PC-9 (cell line): ENCODE measurements around the gene KRT34. TPM values are rescaled to one million over a fixed set of nuclear protein-coding genes. Genes with fewer than 3 reads are reported as not detected.
"Not testable (repeated sequence)": the region's sequence is repeated elsewhere in the genome, so short reads cannot be mapped to it uniquely, and the experiment has no call there.

Experiments used
- BruUV-seq: library from RNA; stranded (reverse); fragments of 400-500 nt; replicated peaks from 2 replicates; lab custom pipeline; 2021; lab: Mats Ljungman, UMichigan
- CTCF ChIA-PET: fragments of 300-600 bp; sonication (Branson Sonifier 250); formaldehyde crosslinking; loops from one replicate; lab custom pipeline; 2022; ENCODE audit warnings: antibody characterized with exemption; lab: Charles Lee
- POLR2A ChIA-PET: fragments of 300-600 bp; sonication (Branson Sonifier 250); formaldehyde crosslinking; loops from one replicate; lab custom pipeline; 2022; ENCODE audit warnings: antibody characterized with exemption; ENCODE audit not compliant: unreplicated experiment; lab: Charles Lee
- DNase-seq, 2 experiments: peaks; one replicate each; pipeline versions ENCODE4 v3.0.0 to v3.0.0-alpha.2; 2015 to 2022; ENCODE audit warnings: mixed read lengths in 1 of 2
- H2AFZ ChIP-seq: fragments of 200-600 bp; sonication (generic); 2 replicates; pipeline ENCODE4 v1.8.1; 2017; ENCODE audit warnings: antibody characterized with exemption
- H3F3A ChIP-seq: fragments of 200-600 bp; sonication (generic); 2 replicates; pipeline ENCODE4 v1.8.1; 2017; ENCODE audit warnings: antibody characterized with exemption, mild to moderate bottlenecking, low read depth; ENCODE audit not compliant: insufficient read depth
- H3K27ac ChIP-seq: fragments of 200-600 bp; sonication (generic); 2 replicates; pipeline ENCODE4 v1.6.1; 2016; ENCODE audit warnings: mixed run types
- H3K27me3 ChIP-seq: fragments of 200-600 bp; sonication (generic); 2 replicates; pipeline ENCODE4 v1.6.1; 2016; ENCODE audit warnings: low read depth, mixed run types; ENCODE audit not compliant: insufficient read depth
- H3K36me3 ChIP-seq: fragments of 200-600 bp; sonication (generic); 2 replicates; pipeline ENCODE4 v1.6.1; 2016; ENCODE audit warnings: low read depth, mixed run types
- H3K4me1 ChIP-seq: fragments of 200-600 bp; sonication (generic); replicated peaks from 2 replicates; pipeline ENCODE4 v1.6.1; 2016; ENCODE audit warnings: mixed run types; ENCODE audit not compliant: insufficient read depth
- H3K4me2 ChIP-seq: fragments of 200-600 bp; sonication (generic); 2 replicates; pipeline ENCODE4 v1.6.1; 2017; ENCODE audit warnings: mixed run types
- H3K4me3 ChIP-seq: fragments of 200-600 bp; sonication (generic); 2 replicates; pipeline ENCODE4 v1.6.1; 2016; ENCODE audit warnings: mixed run types
- H3K79me2 ChIP-seq: fragments of 200-600 bp; sonication (generic); 2 replicates; pipeline ENCODE4 v1.6.1; 2017; ENCODE audit warnings: low read depth, mixed run types
- H3K9me2 ChIP-seq: fragments of 200-600 bp; sonication (generic); 2 replicates; pipeline ENCODE4 v1.8.1; 2017; ENCODE audit warnings: mild to moderate bottlenecking; ENCODE audit not compliant: insufficient read depth
- H3K9me3 ChIP-seq: fragments of 200-600 bp; sonication (generic); 2 replicates; pipeline ENCODE4 v1.8.1; 2016; ENCODE audit warnings: low read depth; ENCODE audit not compliant: insufficient read depth
- H4K20me1 ChIP-seq: fragments of 200-600 bp; sonication (generic); 2 replicates; pipeline ENCODE4 v1.8.1; 2017; ENCODE audit not compliant: insufficient read depth
- EZH2 ChIP-seq: fragments of 200-600 bp; sonication (generic); IDR thresholded peaks from 2 replicates; pipeline ENCODE4 v1.8.0; 2017; ENCODE audit warnings: antibody characterized with exemption, low read depth
- intact Hi-C: fragments of 100-400 bp; cut with micrococcal nuclease; formaldehyde crosslinking; loops from one replicate; pipeline ENCODE4 v1.10.0; 2022; ENCODE audit not compliant: unreplicated experiment
- total RNA-seq: library from RNA; stranded (reverse); gene quantifications from 2 replicates; pipeline ENCODE4 v1.2.3, GENCODE V29; 2021
- TF ChIP-seq, protein P1 (sequence below): fragments of 200-600 bp; sonication (generic); conservative IDR thresholded peaks from 2 replicates; pipeline ENCODE4 v1.6.1; 2017; ENCODE audit warnings: mixed run types, antibody characterized with exemption, mild to moderate bottlenecking, moderate library complexity

KRT34 gene
- total RNA-seq, 1 experiment from 2014 or later, result 1.4 TPM

DNA sequence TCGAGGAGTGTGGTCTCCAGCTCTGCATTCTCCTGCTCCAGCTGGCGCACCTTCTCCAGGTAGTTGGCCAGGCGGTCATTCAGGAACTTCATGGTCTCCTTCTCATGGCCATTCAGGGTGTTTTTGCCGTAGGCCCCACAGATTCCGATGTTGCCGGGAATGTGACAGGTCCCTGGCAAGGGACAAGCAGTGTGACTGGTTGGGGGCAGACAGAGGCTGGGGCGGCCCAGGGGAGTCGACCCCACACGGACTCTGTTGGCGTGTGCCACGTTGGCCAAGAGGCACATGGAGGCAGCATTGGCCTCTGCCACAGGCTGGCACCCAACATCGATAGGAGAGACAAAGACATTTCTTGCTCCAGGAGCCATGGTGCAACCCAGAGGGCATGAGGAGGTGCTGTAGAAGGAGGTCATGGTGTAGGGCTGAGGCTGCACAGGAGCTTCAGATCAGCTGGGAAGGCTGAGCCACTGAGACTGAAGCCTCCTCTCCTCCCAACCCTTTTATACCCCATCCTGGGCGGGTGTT lies 42.1 kb upstream of the KRT34 start, which contains the start of gene KRT37:
TSS of gene KRT37 (minus strand) at position 475 of the 525 bp plus-strand sequence. CDS start at position 413, 62 bp downstream.
- no peak for TF ChIP-seq EZH2
- TF ChIP-seq, protein P1, sequence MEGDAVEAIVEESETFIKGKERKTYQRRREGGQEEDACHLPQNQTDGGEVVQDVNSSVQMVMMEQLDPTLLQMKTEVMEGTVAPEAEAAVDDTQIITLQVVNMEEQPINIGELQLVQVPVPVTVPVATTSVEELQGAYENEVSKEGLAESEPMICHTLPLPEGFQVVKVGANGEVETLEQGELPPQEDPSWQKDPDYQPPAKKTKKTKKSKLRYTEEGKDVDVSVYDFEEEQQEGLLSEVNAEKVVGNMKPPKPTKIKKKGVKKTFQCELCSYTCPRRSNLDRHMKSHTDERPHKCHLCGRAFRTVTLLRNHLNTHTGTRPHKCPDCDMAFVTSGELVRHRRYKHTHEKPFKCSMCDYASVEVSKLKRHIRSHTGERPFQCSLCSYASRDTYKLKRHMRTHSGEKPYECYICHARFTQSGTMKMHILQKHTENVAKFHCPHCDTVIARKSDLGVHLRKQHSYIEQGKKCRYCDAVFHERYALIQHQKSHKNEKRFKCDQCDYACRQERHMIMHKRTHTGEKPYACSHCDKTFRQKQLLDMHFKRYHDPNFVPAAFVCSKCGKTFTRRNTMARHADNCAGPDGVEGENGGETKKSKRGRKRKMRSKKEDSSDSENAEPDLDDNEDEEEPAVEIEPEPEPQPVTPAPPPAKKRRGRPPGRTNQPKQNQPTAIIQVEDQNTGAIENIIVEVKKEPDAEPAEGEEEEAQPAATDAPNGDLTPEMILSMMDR, result no peak
- BruUV-seq, result no TSS peak
- CTCF ChIA-PET, result no interaction called here
- Histone ChIP-seq H4K20me1 (no peaks in the 10 kb centered on the region), H3K79me2 (no peaks in the 10 kb centered on the region), H3K4me2 (no peak within 1 kb of the TSS), H3F3A (peaks cover 6% of the 10 kb centered on the region; the same call in 1 of the 2 replicates), H3K4me3 (no peak within 1 kb of the TSS), H3K36me3 (no peaks in the 10 kb centered on the region), H3K9me2 (no peaks in the 10 kb centered on the region), H2AFZ (no peak within 1 kb of the TSS), H3K4me1 (peaks cover 36% of the 10 kb centered on the region), H3K9me3 (no peaks in the 10 kb centered on the region), H3K27me3 (no peaks in the 10 kb centered on the region), H3K27ac (no peak within 1 kb of the TSS)
- POLR2A ChIA-PET, result no interaction called here
- intact Hi-C loops, result no loop called here
- DNase-seq, result no peak

GRCh38 chr17:41422586-41422985 lies 40.5 kb upstream of the KRT34 start:
- DNase-seq, H3K27ac ChIP-seq, H2AFZ ChIP-seq, intact Hi-C loops, H3K36me3 ChIP-seq, H3K4me2 ChIP-seq, H3K9me3 ChIP-seq, POLR2A ChIA-PET, H3K27me3 ChIP-seq, H3K9me2 ChIP-seq, H3K79me2 ChIP-seq, H3K4me3 ChIP-seq, CTCF ChIA-PET, BruUV-seq, H4K20me1 ChIP-seq: not testable (repeated sequence)
- H3K4me1 ChIP-seq, result peaks cover 42% of the 10 kb centered on the region
- peaks cover 21% of the 10 kb centered on the region for H3F3A ChIP-seq

GRCh38 chr17:41421617-41422016 lies 39.5 kb upstream of the KRT34 start:
- no peaks in the 10 kb centered on the region for H3K36me3 ChIP-seq
- DNase-seq, result no peak
- BruUV-seq, result no TSS peak
- H3K79me2 ChIP-seq, result no peaks in the 10 kb centered on the region
- intact Hi-C loops, result no loop called here
- H3K9me2 ChIP-seq, result no peaks in the 10 kb centered on the region
- peaks cover 52% of the 10 kb centered on the region for H3K4me1 ChIP-seq
- H3K4me3 ChIP-seq, result no peak overlapping the region
- no peaks in the 10 kb centered on the region for H4K20me1 ChIP-seq
- TF ChIP-seq EZH2, result no peak
- TF ChIP-seq, protein P1, result no peak
- no peaks in the 10 kb centered on the region for H3K9me3 ChIP-seq
- H3F3A ChIP-seq, result peaks cover 31% of the 10 kb centered on the region
- H2AFZ ChIP-seq, result no peak overlapping the region
- H3K27ac ChIP-seq, result no peak overlapping the region
- ChIA-PET POLR2A (no interaction called here), CTCF (no interaction called here)
- peak overlapping the region; percentile 32 for H3K4me2 ChIP-seq
- H3K27me3 ChIP-seq, result no peaks in the 10 kb centered on the region

- Histone ChIP-seq H3K27ac (no peak overlapping the region), H2AFZ (no peak overlapping the region), H3K27me3 (no peaks in the 10 kb centered on the region), H3K4me1 (peaks cover 57% of the 10 kb centered on the region), H3K9me3 (no peaks in the 10 kb centered on the region), H3K9me2 (no peaks in the 10 kb centered on the region), H3F3A (peaks cover 33% of the 10 kb centered on the region), H3K4me2 (peak overlapping the region; percentile 32), H3K4me3 (no peak overlapping the region), H3K79me2 (no peaks in the 10 kb centered on the region), H3K36me3 (no peaks in the 10 kb centered on the region), H4K20me1 (no peaks in the 10 kb centered on the region)
- POLR2A ChIA-PET, result no interaction called here
- CTCF ChIA-PET, result no interaction called here
- no peak for TF ChIP-seq EZH2
- TF ChIP-seq, protein P1, result no peak
- BruUV-seq, result no TSS peak
- intact Hi-C loops, result no loop called here
- DNase-seq, result peak in 1 of 2 experiments; percentile 78
Measured at GRCh38 chr17:41421116-41421515, 39.0 kb upstream of the KRT34 start.
